Hematopoietic multipotent progenitor cell treated with erythropoietin and hydrocortisone succinate and interleukin-3 and kit ligand, for 6 days (in vitro differentiated cells): ENCODE results near the gene TAF1C.
"Not testable (repeated sequence)": the region's sequence is repeated elsewhere in the genome, so short reads cannot be mapped to it uniquely, and the experiment has no call there.

Source experiments
- DNase-seq: peaks from one replicate; pipeline ENCODE4 v3.0.0-alpha.2; 2015

Gene TAF1C

GRCh38 chr16:84207251-84207650, 20.4 kb upstream of the TAF1C start:
- DNase-seq: no peak

- DNase-seq: no peak
These were observed 19.3 kb upstream of the TAF1C start for GRCh38 chr16:84205976-84206691.

GRCh38 chr16:84205123-84205522, 18.3 kb upstream of the TAF1C start:
- DNase-seq: not testable (repeated sequence)

- not testable (repeated sequence) for DNase-seq
These were observed 17.7 kb upstream of the TAF1C start for GRCh38 chr16:84204551-84204950.

GRCh38 chr16:84199861-84200260, 13.0 kb upstream of the TAF1C start:
- DNase-seq: peak; percentile 7

- DNase-seq: no peak
These were observed 12.2 kb upstream of the TAF1C start for GRCh38 chr16:84199097-84199496.

GRCh38 chr16:84198401-84198800, 11.5 kb upstream of the TAF1C start:
- no peak for DNase-seq

- no peak for DNase-seq
These were observed 10.7 kb upstream of the TAF1C start for GRCh38 chr16:84197466-84198128.

GRCh38 chr16:84196727-84197394, 10.0 kb upstream of the TAF1C start:
- no peak for DNase-seq

GRCh38 chr16:84196101-84196500, 9.2 kb upstream of the TAF1C start:
- no peak for DNase-seq

- DNase-seq: no peak
These were observed 8.6 kb upstream of the TAF1C start for GRCh38 chr16:84195201-84196093.

- no peak for DNase-seq
These were observed 7.8 kb upstream of the TAF1C start for GRCh38 chr16:84194470-84195200.

GRCh38 chr16:84194018-84194417, 7.2 kb upstream of the TAF1C start:
- DNase-seq: no peak

GRCh38 chr16:84193480-84193879, 6.6 kb upstream of the TAF1C start:
- DNase-seq: no peak

GRCh38 chr16:84191466-84191865, 4.6 kb upstream of the TAF1C start:
- no peak for DNase-seq

GRCh38 chr16:84190731-84191388, 4.0 kb upstream of the TAF1C start, which contains the start of gene ADAD2:
Gene ADAD2 (plus strand): TSS chr16:84191157. CDS start chr16:84191231, 74 bp downstream.
- DNase-seq: no peak

GRCh38 chr16:84184775-84185174, 2.1 kb downstream of the TAF1C start:
- no peak for DNase-seq

GRCh38 chr16:84183911-84184591, 2.8 kb downstream of the TAF1C start:
- no peak for DNase-seq

GRCh38 chr16:84183572-84183875, 3.3 kb downstream of the TAF1C start:
- DNase-seq: no peak

- no peak for DNase-seq
These were observed 3.9 kb downstream of the TAF1C start for GRCh38 chr16:84182680-84183571.
